Activated T-cell treated with anti-CD3 and anti-CD28 coated beads, Interleukin-2, amount 50 U/mL, for 48 hours (primary cell): ENCODE results near the gene PRRX2.

Experiments
- DNase-seq, 2 experiments: peaks; one replicate each; pipeline ENCODE4 v3.0.0-alpha.2; 2020

The PRRX2 gene

GRCh38 chr9:129762985-129763926 lies 97.8 kb downstream of the PRRX2 start:
- no peak for DNase-seq

GRCh38 chr9:129765764-129766317 lies 100.4 kb downstream of the PRRX2 start:
- no peak for DNase-seq

GRCh38 chr9:129768486-129768885 lies 103.0 kb downstream of the PRRX2 start:
- no peak for DNase-seq

DNA sequence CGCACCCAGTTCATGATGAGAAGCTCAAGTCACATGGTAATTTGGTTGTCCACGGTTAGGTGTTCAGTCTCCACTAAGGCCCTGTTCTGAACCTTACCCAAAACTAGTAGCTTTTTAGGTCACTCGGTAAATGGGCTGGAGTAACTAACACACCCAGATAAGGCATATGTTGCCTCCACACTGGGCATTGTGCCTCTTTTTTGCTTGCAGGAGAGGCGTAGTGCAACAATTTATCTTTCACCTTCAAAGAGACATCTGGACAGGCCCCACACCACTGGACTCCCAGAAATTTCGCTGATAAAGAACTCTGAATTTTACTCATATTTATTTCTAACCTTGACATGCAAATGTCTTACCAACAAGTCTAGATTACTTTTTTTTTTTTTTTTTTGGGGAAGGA lies 104.2 kb downstream of the PRRX2 start:
- no peak for DNase-seq

DNA sequence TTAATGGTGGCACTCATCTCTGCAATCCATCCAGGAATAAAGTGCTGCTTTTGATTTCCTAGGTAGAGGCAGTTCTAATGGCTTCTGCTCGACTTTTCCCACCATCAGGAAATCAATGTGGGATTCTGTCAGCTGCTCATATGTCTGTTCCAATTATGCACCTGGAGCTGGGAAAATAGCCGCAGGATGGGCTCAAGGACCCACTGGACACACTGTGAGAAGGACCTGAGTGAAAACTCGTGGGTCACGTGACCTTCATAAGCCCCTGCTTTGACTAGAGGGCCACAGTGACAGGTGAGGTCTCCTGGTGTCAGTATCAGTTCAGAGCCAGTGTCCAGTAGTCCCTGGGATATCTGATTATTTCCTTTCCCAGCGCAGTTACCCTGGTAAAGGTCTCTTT lies 105.3 kb downstream of the PRRX2 start:
- DNase-seq, result no peak
